RWPE1 (cell line): ENCODE measurements around the gene USH1G.
A peak's percentile ranks its signal among the peaks of the same experiment; 100 is the strongest.

Experiments
- CTCF ChIA-PET: fragments of 350-600 bp; sonication (Branson Sonifier 250); formaldehyde crosslinking; extraction: SDS; loops from one replicate; lab custom pipeline; 2021; lab: Yijun Ruan, JAX
- POLR2A ChIA-PET: fragments of 400-600 bp; formaldehyde crosslinking; extraction: SDS; loops from one replicate; lab custom pipeline; 2020; ENCODE audit warnings: antibody characterized with exemption; ENCODE audit not compliant: low non-redundant PET; lab: Yijun Ruan, JAX
- DNase-seq: peaks from one replicate; pipeline ENCODE4 v3.0.0; 2012; ENCODE audit warnings: low spot score
- H3K27ac ChIP-seq: fragments of 450-650 bp; 2 replicates; pipeline ENCODE4 v1.5.1; 2017
- TF ChIP-seq, protein P1 (sequence below): fragments of 450-650 bp; conservative IDR thresholded peaks from 2 replicates; pipeline ENCODE4 v1.5.1; 2017; ENCODE audit warnings: low read depth, mild to moderate bottlenecking

USH1G gene

DNA sequence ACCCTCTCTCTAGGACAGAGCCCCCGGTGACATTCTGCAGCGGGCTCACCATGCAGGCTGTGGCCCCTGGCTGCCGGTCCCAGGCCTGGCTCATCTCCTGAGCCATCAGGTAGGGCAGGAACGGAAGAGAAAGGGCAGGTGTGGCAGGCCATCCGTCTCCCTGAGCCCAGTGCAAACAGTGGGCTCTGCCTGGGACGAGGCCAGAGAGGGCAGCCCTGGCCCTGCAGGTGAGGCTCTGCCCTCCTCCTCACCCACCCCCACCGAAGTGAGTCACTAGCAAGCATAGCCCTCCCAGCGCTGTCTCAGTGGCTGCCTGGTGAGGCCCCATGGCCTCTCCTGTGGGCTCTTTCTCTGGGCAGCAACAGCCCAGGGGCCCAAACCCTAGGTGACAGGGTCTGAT, 27.2 kb upstream of the USH1G start:
- TF ChIP-seq, protein P1, sequence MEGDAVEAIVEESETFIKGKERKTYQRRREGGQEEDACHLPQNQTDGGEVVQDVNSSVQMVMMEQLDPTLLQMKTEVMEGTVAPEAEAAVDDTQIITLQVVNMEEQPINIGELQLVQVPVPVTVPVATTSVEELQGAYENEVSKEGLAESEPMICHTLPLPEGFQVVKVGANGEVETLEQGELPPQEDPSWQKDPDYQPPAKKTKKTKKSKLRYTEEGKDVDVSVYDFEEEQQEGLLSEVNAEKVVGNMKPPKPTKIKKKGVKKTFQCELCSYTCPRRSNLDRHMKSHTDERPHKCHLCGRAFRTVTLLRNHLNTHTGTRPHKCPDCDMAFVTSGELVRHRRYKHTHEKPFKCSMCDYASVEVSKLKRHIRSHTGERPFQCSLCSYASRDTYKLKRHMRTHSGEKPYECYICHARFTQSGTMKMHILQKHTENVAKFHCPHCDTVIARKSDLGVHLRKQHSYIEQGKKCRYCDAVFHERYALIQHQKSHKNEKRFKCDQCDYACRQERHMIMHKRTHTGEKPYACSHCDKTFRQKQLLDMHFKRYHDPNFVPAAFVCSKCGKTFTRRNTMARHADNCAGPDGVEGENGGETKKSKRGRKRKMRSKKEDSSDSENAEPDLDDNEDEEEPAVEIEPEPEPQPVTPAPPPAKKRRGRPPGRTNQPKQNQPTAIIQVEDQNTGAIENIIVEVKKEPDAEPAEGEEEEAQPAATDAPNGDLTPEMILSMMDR: no peak
- POLR2A ChIA-PET: no interaction called here
- CTCF ChIA-PET: interaction anchor here (0.6 to 1.8 kb wide), 4 partner anchors 7 to 27 kb away, joined by 4 to 8 read pairs (median 5); partner anchors contain the start of genes OTOP2 and USH1G
- no peak overlapping the region for H3K27ac ChIP-seq
- DNase-seq: peak; percentile 34

- CTCF ChIA-PET: interaction anchor here (0.5 to 1.3 kb wide), 3 partner anchors 8 to 26 kb away, joined by 3 to 5 read pairs (median 4); partner anchors contain the start of gene OTOP2
- peak overlapping the region; percentile 10; the same call in 1 of the 2 replicates for H3K27ac ChIP-seq
- POLR2A ChIA-PET: no interaction called here
- TF ChIP-seq, protein P1: no peak
- no peak for DNase-seq
Measured at GRCh38 chr17:74949455-74950115, 26.5 kb upstream of the USH1G start.

DNA sequence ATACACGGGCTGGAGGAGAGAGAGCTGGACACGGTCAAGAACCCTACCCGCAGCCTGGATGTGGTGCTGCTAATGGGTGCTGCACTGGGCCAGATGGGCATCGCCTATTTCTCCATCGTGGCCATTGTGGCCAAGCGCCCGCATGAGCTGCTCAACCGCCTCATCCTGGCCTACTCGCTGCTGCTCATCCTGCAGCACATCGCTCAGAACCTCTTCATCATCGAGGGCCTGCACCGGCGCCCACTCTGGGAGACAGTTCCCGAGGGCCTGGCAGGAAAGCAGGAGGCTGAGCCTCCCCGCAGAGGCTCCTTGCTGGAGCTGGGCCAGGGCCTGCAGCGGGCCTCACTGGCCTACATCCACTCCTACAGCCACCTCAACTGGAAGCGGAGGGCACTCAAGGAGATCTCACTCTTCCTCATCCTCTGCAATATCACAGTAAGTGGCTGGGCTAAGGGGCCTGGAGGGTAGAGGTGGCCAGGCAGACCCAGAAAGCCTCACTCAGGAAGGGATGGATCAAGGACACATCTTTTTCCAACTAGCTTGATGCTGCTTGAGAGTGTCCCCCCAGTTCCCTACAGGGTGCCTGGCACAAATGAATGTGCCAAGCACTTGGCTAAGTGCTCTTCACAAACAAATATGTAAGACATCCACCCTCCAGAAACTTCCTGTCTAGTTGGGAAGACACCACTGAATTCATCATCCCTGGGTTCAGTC, 24.1 kb upstream of the USH1G start:
- POLR2A ChIA-PET: no interaction called here
- CTCF ChIA-PET: interaction anchor here (0.6 to 1.1 kb wide), 2 partner anchors 10 to 585 kb away, joined by 3 to 5 read pairs; no protein-coding TSS in a partner anchor
- TF ChIP-seq, protein P1: no peak
- no peak overlapping the region for H3K27ac ChIP-seq
- no peak for DNase-seq

- no peak overlapping the region for H3K27ac ChIP-seq
- TF ChIP-seq, protein P1: no peak
- no peak for DNase-seq
- ChIA-PET POLR2A (no interaction called here), CTCF (interaction anchor here (1.1 kb wide), 1 partner anchor 10 kb away, joined by 3 read pairs; no protein-coding TSS in a partner anchor)
Measured at GRCh38 chr17:74946641-74947040, 23.6 kb upstream of the USH1G start.

GRCh38 chr17:74945543-74945942, 22.5 kb upstream of the USH1G start:
- TF ChIP-seq, protein P1: no peak
- ChIA-PET POLR2A (interaction anchor here (1.2 kb wide), 1 partner anchor 260 kb away, joined by 3 read pairs; the partner anchor contains the start of gene NUP85), CTCF (interaction anchor here (0.6 to 1.8 kb wide), 3 partner anchors 12 to 164 kb away, joined by 3 to 6 read pairs (median 3); partner anchors contain the start of gene USH1G)
- no peak for DNase-seq
- H3K27ac ChIP-seq: no peak overlapping the region
